ENCODE results near the gene CAMKMT. TPM values are rescaled to one million over a fixed set of nuclear protein-coding genes. Genes with fewer than 3 reads are reported as not detected.

The CAMKMT gene
- total RNA-seq, 1 experiment from 2014 or later, result 17.4 TPM

DNA sequence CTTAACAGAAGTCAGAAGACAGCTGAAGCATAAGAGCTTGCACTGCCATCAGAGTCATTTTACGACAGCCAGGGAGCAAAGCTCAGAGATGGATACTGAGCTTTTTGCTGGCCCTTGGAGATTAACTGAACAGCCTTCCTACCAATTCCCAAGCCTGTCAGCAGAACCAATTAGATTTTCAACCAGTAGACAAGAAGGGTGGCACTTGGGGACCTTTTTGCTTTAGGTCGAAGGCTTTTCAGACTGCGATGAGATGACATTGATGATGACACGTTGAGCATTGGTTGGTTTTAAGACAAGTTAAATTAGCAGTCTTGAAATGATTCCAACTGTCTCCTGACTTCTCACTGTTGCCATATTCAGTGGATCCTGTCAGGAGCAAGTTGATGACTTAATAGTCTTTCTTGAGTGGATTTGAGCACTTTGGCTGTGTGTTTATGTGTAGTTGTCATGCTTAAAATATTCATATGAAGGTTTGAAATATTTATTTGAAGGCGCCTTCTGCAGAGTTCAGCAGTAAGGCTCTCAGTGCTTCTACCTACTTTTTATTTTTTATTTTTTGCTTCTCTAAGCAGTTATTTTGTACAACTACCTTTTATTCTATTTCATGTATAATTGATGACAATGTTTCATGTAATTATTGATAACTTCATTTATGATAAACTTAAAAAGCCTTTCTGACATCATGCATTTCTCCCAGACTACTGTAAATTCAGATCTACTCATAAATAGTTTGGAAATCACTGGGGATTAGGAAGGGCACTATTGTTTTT is 256.7 kb downstream of the CAMKMT start:
- H3K4me2 ChIP-seq (ENCODE audit: insufficient read depth, insufficient read length, low read length), result no peak overlapping the region
- H2AFZ ChIP-seq (ENCODE audit: low read length), result no peak overlapping the region
- no peaks in the 10 kb centered on the region for H3K27me3 Mint-ChIP-seq (ENCODE audit: low read depth)
- H2BK12ac ChIP-seq (ENCODE audit: insufficient read length, low read depth, low read length), result no peak overlapping the region
- H2BK20ac ChIP-seq (ENCODE audit: low read depth, low read length, poor library complexity, severe bottlenecking), result no peak overlapping the region
- H3K27ac Mint-ChIP-seq, result no peak overlapping the region
- no peak overlapping the region for H3K14ac ChIP-seq (ENCODE audit: insufficient read depth, low read length)
- no peak overlapping the region for H3T11ph ChIP-seq (ENCODE audit: low read length)
- H3K4ac ChIP-seq (ENCODE audit: low read depth, low read length), result no peak overlapping the region
- H2BK120ac ChIP-seq (ENCODE audit: low read depth, low read length, poor library complexity, severe bottlenecking), result no peak overlapping the region
- H3K56ac ChIP-seq (ENCODE audit: insufficient read length, low read depth, low read length), result no peak overlapping the region
- no peak overlapping the region for H2BK5ac ChIP-seq (ENCODE audit: insufficient read length, low read length)
- H3K4me3 Mint-ChIP-seq, result no peak overlapping the region
- no peaks in the 10 kb centered on the region for H3K23me2 ChIP-seq (ENCODE audit: insufficient read length, low read depth, low read length, poor library complexity, severe bottlenecking)
- H3K79me2 ChIP-seq (ENCODE audit: insufficient read depth, low read length), result no peaks in the 10 kb centered on the region
- no peak for DNase-seq
- peaks cover 4 to 9% of the 10 kb centered on the region in 2 experiments; a peak in 2 of 4 replicates for H3K4me1 Mint-ChIP-seq
- H3K79me1 ChIP-seq (ENCODE audit: insufficient read depth, low read depth, low read length, poor library complexity, severe bottlenecking), result no peaks in the 10 kb centered on the region
- no peaks in the 10 kb centered on the region for H3K36me3 Mint-ChIP-seq (ENCODE audit: insufficient read depth in 1 of 3, low read depth in 3 of 3)
- H3K18ac ChIP-seq (ENCODE audit: insufficient read length, low read depth, low read length), result no peak overlapping the region
- TF ChIP-seq, protein P1, sequence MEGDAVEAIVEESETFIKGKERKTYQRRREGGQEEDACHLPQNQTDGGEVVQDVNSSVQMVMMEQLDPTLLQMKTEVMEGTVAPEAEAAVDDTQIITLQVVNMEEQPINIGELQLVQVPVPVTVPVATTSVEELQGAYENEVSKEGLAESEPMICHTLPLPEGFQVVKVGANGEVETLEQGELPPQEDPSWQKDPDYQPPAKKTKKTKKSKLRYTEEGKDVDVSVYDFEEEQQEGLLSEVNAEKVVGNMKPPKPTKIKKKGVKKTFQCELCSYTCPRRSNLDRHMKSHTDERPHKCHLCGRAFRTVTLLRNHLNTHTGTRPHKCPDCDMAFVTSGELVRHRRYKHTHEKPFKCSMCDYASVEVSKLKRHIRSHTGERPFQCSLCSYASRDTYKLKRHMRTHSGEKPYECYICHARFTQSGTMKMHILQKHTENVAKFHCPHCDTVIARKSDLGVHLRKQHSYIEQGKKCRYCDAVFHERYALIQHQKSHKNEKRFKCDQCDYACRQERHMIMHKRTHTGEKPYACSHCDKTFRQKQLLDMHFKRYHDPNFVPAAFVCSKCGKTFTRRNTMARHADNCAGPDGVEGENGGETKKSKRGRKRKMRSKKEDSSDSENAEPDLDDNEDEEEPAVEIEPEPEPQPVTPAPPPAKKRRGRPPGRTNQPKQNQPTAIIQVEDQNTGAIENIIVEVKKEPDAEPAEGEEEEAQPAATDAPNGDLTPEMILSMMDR (conservative IDR thresholded peaks at IDR 0.05), result no peak
- H4K8ac ChIP-seq (replicated peaks; ENCODE audit: insufficient read length, low read depth, low read length), result no peak overlapping the region
- no peaks in the 10 kb centered on the region for H3K9me3 ChIP-seq (ENCODE audit: control insufficient read depth, low read depth, low read length)
- no peaks in the 10 kb centered on the region for H3K27me3 ChIP-seq (ENCODE audit: insufficient read depth, low read length)
- H4K91ac ChIP-seq (ENCODE audit: insufficient read length, low read depth, low read length), result no peak overlapping the region
- no peak overlapping the region for H4K5ac ChIP-seq (ENCODE audit: insufficient read length, low read depth, low read length)
- H2BK15ac ChIP-seq (ENCODE audit: low read depth, low read length), result no peak overlapping the region
- WGBS (ENCODE audit: extremely low coverage, insufficient read length, low lambda C conversion rate), result no CpG with 5 or more reads among the region's 5 CpGs
- peaks cover 4% of the 10 kb centered on the region; the same call in 1 of the 2 replicates for H3K4me1 ChIP-seq (ENCODE audit: insufficient read depth, low read length)
- H3K9ac ChIP-seq (ENCODE audit: extremely low read depth, insufficient read length, low read length), result no peak overlapping the region
- H3K9me3 Mint-ChIP-seq, result no peaks in the 10 kb centered on the region
- no peak overlapping the region for H2AK5ac ChIP-seq (ENCODE audit: insufficient read length, low read length)
- H3K27ac ChIP-seq (ENCODE audit: insufficient read length, low read depth, low read length), result no peak overlapping the region
- no peak overlapping the region for H3K23ac ChIP-seq (ENCODE audit: insufficient read length, low read depth, low read length)
- no peaks in the 10 kb centered on the region for H4K20me1 ChIP-seq (ENCODE audit: control insufficient read depth, insufficient read depth, insufficient read length)

All from H9 (cell line).